Mesendoderm (in vitro differentiated cells): ENCODE data around the gene ZNF394.
A peak's percentile ranks its signal among the peaks of the same experiment; 100 is the strongest.

Source experiments
- DNase-seq: peaks from one replicate; pipeline ENCODE4 v3.0.0; 2013
- H2AK5ac ChIP-seq: 2 replicates; pipeline ENCODE4 v1.6.1; 2013; ENCODE audit warnings: low read length, inconsistent platforms
- H2BK120ac ChIP-seq: 2 replicates; pipeline ENCODE4 v1.6.1; 2013; ENCODE audit warnings: low read depth, mild to moderate bottlenecking, low read length, moderate library complexity, mixed read lengths
- H2BK15ac ChIP-seq: replicated peaks from 2 replicates; pipeline ENCODE4 v1.6.1; 2013; ENCODE audit warnings: low read depth, mild to moderate bottlenecking, moderate library complexity
- H2BK5ac ChIP-seq: 2 replicates; pipeline ENCODE4 v1.6.1; 2013; ENCODE audit warnings: low read length, inconsistent platforms
- H3K18ac ChIP-seq: 2 replicates; pipeline ENCODE4 v1.6.1; 2013; ENCODE audit warnings: mild to moderate bottlenecking, low read length, mixed read lengths
- H3K23ac ChIP-seq: one replicate; pipeline ENCODE4 v1.6.1; 2013; ENCODE audit warnings: low read length
- H3K27ac ChIP-seq: 2 replicates; pipeline ENCODE4 v1.5.1; 2013; ENCODE audit warnings: low read depth, mild to moderate bottlenecking, inconsistent platforms, low read length, moderate library complexity
- H3K27me3 ChIP-seq: 2 replicates; pipeline ENCODE4 v1.6.1; 2013; ENCODE audit warnings: low read length, control low read depth, mild to moderate bottlenecking, inconsistent platforms; ENCODE audit not compliant: insufficient read depth, poor library complexity
- H3K36me3 ChIP-seq: 2 replicates; pipeline ENCODE4 v1.6.1; 2013; ENCODE audit warnings: low read length, inconsistent platforms; ENCODE audit not compliant: control insufficient read depth, insufficient read depth
- H3K4ac ChIP-seq: one replicate; pipeline ENCODE4 v1.6.1; 2013; ENCODE audit warnings: low read depth, mild to moderate bottlenecking, low read length, moderate library complexity
- H3K4me1 ChIP-seq: 2 replicates; pipeline ENCODE4 v1.6.1; 2013; ENCODE audit warnings: low read depth, low read length, inconsistent platforms; ENCODE audit not compliant: control insufficient read depth
- H3K4me2 ChIP-seq: 2 replicates; pipeline ENCODE4 v1.6.1; 2013; ENCODE audit warnings: low read length
- H3K4me3 ChIP-seq: 2 replicates; pipeline ENCODE4 v1.5.1; 2013; ENCODE audit warnings: mild to moderate bottlenecking, low read length
- H3K56ac ChIP-seq: one replicate; pipeline ENCODE4 v1.6.1; 2013; ENCODE audit warnings: low read length
- H3K79me1 ChIP-seq: 2 replicates; pipeline ENCODE4 v1.6.1; 2013; ENCODE audit warnings: low read length, inconsistent platforms
- H3K79me2 ChIP-seq: 2 replicates; pipeline ENCODE4 v1.6.1; 2013; ENCODE audit warnings: mild to moderate bottlenecking, low read length; ENCODE audit not compliant: control insufficient read depth, insufficient read depth
- H3K9ac ChIP-seq: 2 replicates; pipeline ENCODE4 v1.6.1; 2013; ENCODE audit warnings: low read length, inconsistent platforms
- H4K5ac ChIP-seq: one replicate; pipeline ENCODE4 v1.6.1; 2013; ENCODE audit warnings: low read length
- H4K8ac ChIP-seq: one replicate; pipeline ENCODE4 v1.6.1; 2013; ENCODE audit warnings: low read depth, mild to moderate bottlenecking, control low read depth, low read length, moderate library complexity
- WGBS: extraction: QIAGEN DNeasy Blood & Tissue Kit; methylation state at CpG from one replicate; pipeline ENCODE4 v1.1.7; 2013; ENCODE audit warnings: low lambda C conversion rate, missing lambda C conversion rate; ENCODE audit not compliant: insufficient coverage; ENCODE audit errors: extremely low coverage; 5-methylcytosine and 5-hydroxymethylcytosine counted together

The ZNF394 gene

GRCh38 chr7:99476107-99476506 is 24.0 kb downstream of the ZNF394 start:
- Histone ChIP-seq H3K4me1 (no peaks in the 10 kb centered on the region), H3K56ac (no peak overlapping the region), H2AK5ac (no peak overlapping the region), H3K4ac (no peak overlapping the region), H2BK120ac (no peak overlapping the region), H4K8ac (no peak overlapping the region), H2BK15ac (no peak overlapping the region), H3K27me3 (no peaks in the 10 kb centered on the region), H3K9ac (no peak overlapping the region), H3K79me2 (peaks cover 38% of the 10 kb centered on the region), H3K27ac (no peak overlapping the region), H3K79me1 (peaks cover 21% of the 10 kb centered on the region), H3K4me3 (no peak overlapping the region), H3K18ac (no peak overlapping the region), H3K23ac (no peak overlapping the region), H3K36me3 (peaks cover 5% of the 10 kb centered on the region), H4K5ac (no peak overlapping the region), H3K4me2 (no peak overlapping the region), H2BK5ac (no peak overlapping the region)
- DNase-seq = no peak
- WGBS = no CpG with 5 or more reads among the region's 5 CpGs

DNA sequence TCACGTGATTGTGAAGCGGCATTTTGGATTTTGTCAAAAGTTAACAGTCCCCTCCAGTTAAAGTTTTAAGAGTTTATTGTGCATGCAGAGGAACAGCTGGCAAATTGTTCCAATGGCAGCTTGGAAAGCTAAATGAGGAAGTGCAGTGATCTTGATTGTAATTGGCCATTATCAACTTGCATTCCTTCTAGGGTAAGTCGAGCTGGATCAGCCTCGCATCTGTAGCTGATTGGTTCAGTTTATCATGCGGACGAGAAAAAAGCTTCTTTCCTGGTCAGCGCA is 26.8 kb downstream of the ZNF394 start:
- no peak overlapping the region for H4K8ac ChIP-seq
- DNase-seq = peak; percentile 77
- no CpG with 5 or more reads among the region's 7 CpGs for WGBS

DNA sequence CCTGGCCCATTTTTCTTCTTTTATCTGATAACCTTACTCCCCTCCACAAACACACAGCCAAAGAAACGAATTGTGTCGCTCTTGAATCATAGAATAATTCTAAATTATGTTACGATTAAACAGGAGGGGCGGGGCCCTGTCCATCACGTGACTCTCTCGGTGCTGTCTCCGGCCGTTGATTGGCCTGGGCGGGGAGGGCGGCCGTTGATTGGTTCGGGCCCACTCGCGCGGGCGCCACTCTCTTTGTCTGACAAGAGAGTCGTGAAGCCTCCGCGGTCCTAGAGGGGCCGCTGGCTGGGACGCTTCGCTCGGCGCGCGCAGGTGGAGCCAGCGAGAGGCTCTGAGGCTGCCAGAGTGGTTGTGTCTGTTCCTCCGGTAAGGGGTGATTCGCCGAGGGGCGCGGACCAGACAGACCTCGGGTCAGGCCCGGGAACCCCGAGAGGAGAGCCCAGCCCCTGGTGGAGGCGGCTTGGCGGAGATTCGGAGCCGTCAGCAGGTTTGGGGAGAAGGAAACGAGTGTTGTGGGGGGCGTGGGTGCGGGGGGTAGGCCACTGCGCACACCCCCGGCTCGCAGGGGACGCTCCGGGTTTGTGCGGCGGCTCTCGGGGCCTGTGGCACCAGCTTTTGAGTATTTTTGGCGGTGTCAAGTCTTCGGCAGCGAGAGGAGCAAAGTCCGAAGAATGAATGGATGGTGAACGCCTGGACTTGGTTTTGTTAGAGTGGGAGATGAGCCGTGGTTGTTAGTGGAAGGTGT is 27.3 kb downstream of the ZNF394 start, which contains the start of gene ZNF789:
TSS of gene ZNF789 (plus strand) at position 330 of the 754 bp plus-strand sequence. CDS start 3,567 bp downstream, outside the sequence.
- no peaks in the 10 kb centered on the region for H3K27me3 ChIP-seq
- H3K4me3 ChIP-seq = peak within 1 kb of the TSS; percentile 74
- H3K23ac ChIP-seq = no peak within 1 kb of the TSS
- peaks cover 31% of the 10 kb centered on the region for H3K79me2 ChIP-seq
- H2BK120ac ChIP-seq = no peak within 1 kb of the TSS
- WGBS = no CpG with 5 or more reads among the region's 56 CpGs
- H3K4ac ChIP-seq = peak within 1 kb of the TSS; percentile 48
- peak within 1 kb of the TSS; percentile 91 for H3K56ac ChIP-seq
- peak within 1 kb of the TSS; percentile 89 for H3K9ac ChIP-seq
- peak; percentile 98 for DNase-seq
- H2BK5ac ChIP-seq = no peak within 1 kb of the TSS
- no peak within 1 kb of the TSS for H2BK15ac ChIP-seq
- H3K4me1 ChIP-seq = no peaks in the 10 kb centered on the region
- H3K79me1 ChIP-seq = peaks cover 15% of the 10 kb centered on the region
- peak within 1 kb of the TSS; percentile 63 for H3K18ac ChIP-seq
- H3K36me3 ChIP-seq = no peaks in the 10 kb centered on the region
- H4K8ac ChIP-seq = no peak within 1 kb of the TSS
- H2AK5ac ChIP-seq = no peak within 1 kb of the TSS
- no peak within 1 kb of the TSS for H4K5ac ChIP-seq
- H3K4me2 ChIP-seq = peak within 1 kb of the TSS; percentile 81
- peak within 1 kb of the TSS; percentile 33 for H3K27ac ChIP-seq

More for the DNA sequence above, 26.8 kb downstream of the ZNF394 start:
- no peak overlapping the region for H3K23ac ChIP-seq
- H3K36me3 ChIP-seq = peaks cover 3% of the 10 kb centered on the region
- H2BK5ac ChIP-seq = no peak overlapping the region
- H3K56ac ChIP-seq = peak overlapping the region; percentile 91
- peak overlapping the region; percentile 81 for H3K4me2 ChIP-seq
- no peak overlapping the region for H2BK120ac ChIP-seq
- H3K4me1 ChIP-seq = no peaks in the 10 kb centered on the region
- H2AK5ac ChIP-seq = no peak overlapping the region
- H2BK15ac ChIP-seq = no peak overlapping the region
- H3K27ac ChIP-seq = no peak overlapping the region
- H3K4me3 ChIP-seq = peak overlapping the region; percentile 74
- H3K79me1 ChIP-seq = peaks cover 19% of the 10 kb centered on the region
- peaks cover 36% of the 10 kb centered on the region for H3K79me2 ChIP-seq
- H3K27me3 ChIP-seq = no peaks in the 10 kb centered on the region
- H3K9ac ChIP-seq = peak overlapping the region; percentile 89
- H3K4ac ChIP-seq = peak overlapping the region; percentile 4
- H3K18ac ChIP-seq = no peak overlapping the region
- no peak overlapping the region for H4K5ac ChIP-seq

GRCh38 chr7:99469381-99470065 is 30.6 kb downstream of the ZNF394 start:
- no CpG with 5 or more reads among the region's 23 CpGs for WGBS
- no peaks in the 10 kb centered on the region for H3K36me3 ChIP-seq
- H3K4me3 ChIP-seq = no peak overlapping the region
- no peak overlapping the region for H2AK5ac ChIP-seq
- H3K4ac ChIP-seq = no peak overlapping the region
- no peak overlapping the region for H4K8ac ChIP-seq
- no peak overlapping the region for H2BK15ac ChIP-seq
- peak; percentile 45 for DNase-seq
- no peak overlapping the region for H3K18ac ChIP-seq
- H3K79me2 ChIP-seq = peaks cover 25% of the 10 kb centered on the region
- no peak overlapping the region for H3K9ac ChIP-seq
- H4K5ac ChIP-seq = no peak overlapping the region
- H3K23ac ChIP-seq = no peak overlapping the region
- H3K4me2 ChIP-seq = no peak overlapping the region
- H3K56ac ChIP-seq = no peak overlapping the region
- no peaks in the 10 kb centered on the region for H3K27me3 ChIP-seq
- no peak overlapping the region for H2BK5ac ChIP-seq
- H3K79me1 ChIP-seq = peaks cover 13% of the 10 kb centered on the region
- H3K4me1 ChIP-seq = peaks cover 2% of the 10 kb centered on the region
- H3K27ac ChIP-seq = no peak overlapping the region
- no peak overlapping the region for H2BK120ac ChIP-seq

- H3K4me2 ChIP-seq = no peak overlapping the region
- H3K79me2 ChIP-seq = peaks cover 25% of the 10 kb centered on the region
- H3K27me3 ChIP-seq = no peaks in the 10 kb centered on the region
- H2AK5ac ChIP-seq = no peak overlapping the region
- H2BK15ac ChIP-seq = no peak overlapping the region
- no peak overlapping the region for H3K56ac ChIP-seq
- peaks cover 2% of the 10 kb centered on the region for H3K4me1 ChIP-seq
- H3K4me3 ChIP-seq = no peak overlapping the region
- no peak overlapping the region for H3K9ac ChIP-seq
- peaks cover 1% of the 10 kb centered on the region for H3K36me3 ChIP-seq
- H2BK120ac ChIP-seq = no peak overlapping the region
- no peak overlapping the region for H3K4ac ChIP-seq
- no peak overlapping the region for H2BK5ac ChIP-seq
- H3K79me1 ChIP-seq = peaks cover 15% of the 10 kb centered on the region
- no peak for DNase-seq
- no peak overlapping the region for H4K5ac ChIP-seq
- WGBS = no CpG with 5 or more reads among the region's 29 CpGs
- no peak overlapping the region for H3K27ac ChIP-seq
- H3K23ac ChIP-seq = no peak overlapping the region
- H3K18ac ChIP-seq = no peak overlapping the region
- H4K8ac ChIP-seq = no peak overlapping the region
Observed at GRCh38 chr7:99468336-99468918, 31.7 kb downstream of the ZNF394 start.
